DND-41 (cell line): ENCODE data around the gene KRT36.

Experiments used
- ATAC-seq: fragments of 200-7000 bp; cut with Tn5 transposase; 3 replicates; pipeline ENCODE4 v1.9.1; 2021; ENCODE audit warnings: low read depth; ENCODE audit not compliant: insufficient read depth
- DNase-seq: peaks from one replicate; pipeline ENCODE4 v3.0.0-alpha.2; 2020
- H2AFZ ChIP-seq: 2 replicates; pipeline ENCODE4 v1.6.0; 2012; ENCODE audit warnings: low read depth, low read length
- H3K27ac ChIP-seq: 2 replicates; pipeline ENCODE4 v1.5.1; 2012; ENCODE audit warnings: low read length, inconsistent platforms
- H3K27me3 ChIP-seq: fragments of 200-600 bp; sonication (generic); 2 replicates; pipeline ENCODE4 v1.6.0; 2012; ENCODE audit warnings: low read length, mild to moderate bottlenecking, inconsistent platforms; ENCODE audit not compliant: insufficient read depth, poor library complexity
- H3K36me3 ChIP-seq: 2 replicates; pipeline ENCODE4 v1.5.1; 2012; ENCODE audit warnings: low read length, inconsistent platforms; ENCODE audit not compliant: insufficient read depth
- H3K4me1 ChIP-seq: 2 replicates; pipeline ENCODE4 v1.5.1; 2012; ENCODE audit warnings: mild to moderate bottlenecking, low read length; ENCODE audit not compliant: insufficient read depth
- H3K4me2 ChIP-seq: 2 replicates; pipeline ENCODE4 v1.6.0; 2012; ENCODE audit warnings: mild to moderate bottlenecking, moderate library complexity, low read length, inconsistent platforms; ENCODE audit not compliant: insufficient read depth
- H3K4me3 ChIP-seq, 2 experiments: fragments of 200-600 bp in 1 of 2; shearing (Covaris generic) in 1 of 2; 2 replicates each; pipeline ENCODE4 v1.5.1; 2012 to 2016; ENCODE audit warnings: inconsistent platforms in 2 of 2, low read length in 2 of 2, mild to moderate bottlenecking in 2 of 2, low read depth in 1 of 2, moderate library complexity in 1 of 2
- H3K79me2 ChIP-seq: 2 replicates; pipeline ENCODE4 v1.6.0; 2012; ENCODE audit warnings: low read length, inconsistent platforms; ENCODE audit not compliant: insufficient read depth
- H3K9ac ChIP-seq: 2 replicates; pipeline ENCODE4 v1.6.0; 2012; ENCODE audit warnings: low read depth, mild to moderate bottlenecking, inconsistent platforms, low read length, moderate library complexity
- H3K9me3 ChIP-seq: 2 replicates; pipeline ENCODE4 v1.5.1; 2012; ENCODE audit warnings: low read length, moderate library complexity, mild to moderate bottlenecking, inconsistent platforms; ENCODE audit not compliant: insufficient read depth, severe bottlenecking
- H4K20me1 ChIP-seq: 2 replicates; pipeline ENCODE4 v1.6.0; 2012; ENCODE audit warnings: low read length; ENCODE audit not compliant: insufficient read depth
- CTCF ChIP-seq: IDR thresholded peaks from 2 replicates; pipeline ENCODE4 v1.5.1; 2012; ENCODE audit warnings: borderline replicate concordance, low read length, moderate library complexity, mild to moderate bottlenecking; ENCODE audit not compliant: poor library complexity, severe bottlenecking; ENCODE audit errors: extremely low read depth
- EZH2 ChIP-seq: IDR thresholded peaks from 3 replicates; pipeline ENCODE4 v1.6.1; 2012; ENCODE audit warnings: borderline replicate concordance, low read depth, mild to moderate bottlenecking, moderate library complexity, low read length, inconsistent platforms; ENCODE audit not compliant: severe bottlenecking

The KRT36 gene

GRCh38 chr17:41531993-41532392 lies 42.3 kb upstream of the KRT36 start:
- no peak overlapping the region for H3K27ac ChIP-seq
- H3K4me1 ChIP-seq: no peaks in the 10 kb centered on the region
- no peak for TF ChIP-seq CTCF
- no peak for TF ChIP-seq EZH2
- no peak overlapping the region for H2AFZ ChIP-seq
- H3K4me2 ChIP-seq: no peak overlapping the region
- DNase-seq (no peak), ATAC-seq (no peak)
- no peak overlapping the region for H3K9ac ChIP-seq
- no peaks in the 10 kb centered on the region; the same call in none of the 2 replicates for H4K20me1 ChIP-seq
- no peak overlapping the region for H3K4me3 ChIP-seq
- H3K79me2 ChIP-seq: no peaks in the 10 kb centered on the region
- H3K36me3 ChIP-seq: no peaks in the 10 kb centered on the region
- H3K9me3 ChIP-seq: no peaks in the 10 kb centered on the region
- peaks cover 39% of the 10 kb centered on the region for H3K27me3 ChIP-seq

GRCh38 chr17:41530062-41531048 lies 40.6 kb upstream of the KRT36 start:
- Histone ChIP-seq H3K27me3 (peaks cover 31% of the 10 kb centered on the region), H3K4me1 (no peaks in the 10 kb centered on the region), H3K79me2 (no peaks in the 10 kb centered on the region), H3K4me2 (no peak overlapping the region), H3K27ac (no peak overlapping the region), H2AFZ (no peak overlapping the region), H4K20me1 (no peaks in the 10 kb centered on the region; the same call in none of the 2 replicates), H3K9me3 (no peaks in the 10 kb centered on the region), H3K36me3 (no peaks in the 10 kb centered on the region), H3K4me3 (no peak overlapping the region), H3K9ac (no peak overlapping the region)
- ATAC-seq (no peak), DNase-seq (no peak)
- TF ChIP-seq CTCF: no peak
- TF ChIP-seq EZH2: no peak

- Histone ChIP-seq H3K79me2 (no peaks in the 10 kb centered on the region), H3K9ac (no peak overlapping the region), H3K9me3 (no peaks in the 10 kb centered on the region), H3K27me3 (peaks cover 26% of the 10 kb centered on the region), H3K4me2 (no peak overlapping the region), H3K4me3 (no peak overlapping the region), H3K27ac (no peak overlapping the region), H4K20me1 (no peaks in the 10 kb centered on the region; the same call in none of the 2 replicates), H2AFZ (no peak overlapping the region), H3K4me1 (no peaks in the 10 kb centered on the region), H3K36me3 (no peaks in the 10 kb centered on the region)
- no peak for ATAC-seq
- TF ChIP-seq CTCF: no peak
- no peak for TF ChIP-seq EZH2
- no peak for DNase-seq
These were observed 39.8 kb upstream of the KRT36 start for GRCh38 chr17:41529491-41529915.
